ENCODE measurements around the gene FAM9A.

- TF ChIP-seq CEBPB (IDR thresholded peaks at IDR 0.05; ENCODE audit: low read depth, low read length) (no peak), CTCF (conservative IDR thresholded peaks at IDR 0.05; ENCODE audit: low read depth, low read length) (no peak), POLR2A (IDR thresholded peaks at IDR 0.05; ENCODE audit: low read depth, low read length) (no peak), SMC3 (IDR thresholded peaks at IDR 0.05; ENCODE audit: low read depth, low read length) (no peak), MXI1 (IDR thresholded peaks at IDR 0.05; ENCODE audit: borderline replicate concordance, low read depth, low read length) (no peak)
Observed at GRCh38 chrX:8805046-8805445, 3.9 kb upstream of the FAM9A start.
